Panc1 (cell line): ENCODE measurements around the gene NDUFS6. TPM values are rescaled to one million over a fixed set of nuclear protein-coding genes. Genes with fewer than 3 reads are reported as not detected.

Experiments
- ATAC-seq: fragments of 200-7000 bp; cut with Tn5 transposase; 2 replicates; pipeline ENCODE4 v1.9.1; 2020; ENCODE audit warnings: mild to moderate bottlenecking, moderate library complexity
- BruUV-seq: library from RNA; stranded (reverse); fragments of 400-500 nt; replicated peaks from 2 replicates; lab custom pipeline; 2021; lab: Mats Ljungman, UMichigan
- CTCF ChIA-PET: fragments of 300-600 bp; sonication (Branson Sonifier 250); formaldehyde crosslinking; loops from one replicate; lab custom pipeline; 2022; ENCODE audit warnings: antibody characterized with exemption; lab: Charles Lee
- POLR2A ChIA-PET: fragments of 300-600 bp; sonication (Branson Sonifier 250); formaldehyde crosslinking; loops from one replicate; lab custom pipeline; 2022; ENCODE audit warnings: antibody characterized with exemption; lab: Charles Lee
- DNase-seq: peaks from one replicate; pipeline ENCODE4 v3.0.0-alpha.2; 2010; ENCODE audit warnings: low read depth, low spot score
- H3K27ac ChIP-seq: 2 replicates; pipeline ENCODE4 v1.5.1; 2011; ENCODE audit warnings: mild to moderate bottlenecking, low read length, inconsistent platforms
- H3K27me3 ChIP-seq: fragments of 200-500 bp; sonication (Bioruptor generic); 2 replicates; pipeline ENCODE4 v1.6.0; 2014; ENCODE audit warnings: low read length, inconsistent platforms; ENCODE audit not compliant: control insufficient read depth, insufficient read depth
- H3K36me3 ChIP-seq: fragments of 200-500 bp; sonication (Bioruptor generic); 2 replicates; pipeline ENCODE4 v1.5.1; 2014; ENCODE audit warnings: inconsistent platforms, mild to moderate bottlenecking, low read length, moderate library complexity; ENCODE audit not compliant: control insufficient read depth, insufficient read depth
- H3K4me1 ChIP-seq: 2 replicates; pipeline ENCODE4 v1.5.1; 2011; ENCODE audit warnings: inconsistent platforms, mild to moderate bottlenecking, low read length, moderate library complexity; ENCODE audit not compliant: control insufficient read depth, insufficient read depth
- H3K4me3 ChIP-seq, 2 experiments: 2 replicates each; pipeline ENCODE4 v1.5.1; 2011 to 2012; ENCODE audit warnings: low read depth in 2 of 2, low read length in 2 of 2, mild to moderate bottlenecking in 2 of 2, inconsistent platforms in 1 of 2, moderate library complexity in 1 of 2
- H3K9me3 ChIP-seq: fragments of 200-500 bp; sonication (Bioruptor generic); 2 replicates; pipeline ENCODE4 v1.5.1; 2014; ENCODE audit warnings: low read depth, mild to moderate bottlenecking, inconsistent platforms, low read length, moderate library complexity; ENCODE audit not compliant: control insufficient read depth, insufficient read depth
- CTCF ChIP-seq: fragments of 450-650 bp; IDR thresholded peaks from 2 replicates; pipeline ENCODE4 v1.5.1; 2017; ENCODE audit warnings: mild to moderate bottlenecking
- POLR2AphosphoS5 ChIP-seq: IDR thresholded peaks from 2 replicates; pipeline ENCODE4 v1.6.1; 2012; ENCODE audit warnings: mild to moderate bottlenecking, low read depth, low read length, moderate library complexity
- REST ChIP-seq, 2 experiments: IDR thresholded peaks; 2 replicates each; pipeline ENCODE4 v1.6.1; 2011 to 2012; ENCODE audit warnings: low read depth in 2 of 2, control low read depth in 1 of 2, low read length in 1 of 2, mild to moderate bottlenecking in 1 of 2, moderate library complexity in 1 of 2; ENCODE audit not compliant: insufficient read depth in 1 of 2
- SIN3A ChIP-seq: IDR thresholded peaks from 2 replicates; pipeline ENCODE4 v1.6.1; 2012; ENCODE audit warnings: low read depth, mild to moderate bottlenecking, low read length, moderate library complexity, borderline replicate concordance; ENCODE audit not compliant: insufficient read depth
- TCF7L2 ChIP-seq: IDR thresholded peaks from 2 replicates; pipeline ENCODE4 v1.6.1; 2011; ENCODE audit warnings: mild to moderate bottlenecking, low read depth, low read length, inconsistent platforms
- in situ Hi-C: cut with HindIII; loops from 2 replicates; pipeline ENCODE4 v1.10.0; 2016; ENCODE audit warnings: low sequenced_read_pairs, low pct_unique_long_range_greater_than_20kb
- intact Hi-C: fragments of 100-400 bp; cut with micrococcal nuclease; formaldehyde crosslinking; loops from one replicate; pipeline ENCODE4 v1.10.0; 2022; ENCODE audit not compliant: unreplicated experiment
- total RNA-seq: library from RNA; stranded (reverse); gene quantifications from one replicate; pipeline ENCODE4 v1.2.1, GENCODE V29; 2021; ENCODE audit not compliant: unreplicated experiment

The NDUFS6 gene
- total RNA-seq, 1 experiment from 2014 or later, result 70.6 TPM

- ChIA-PET CTCF (no interaction called here), POLR2A (no interaction called here)
- intact Hi-C loops (no loop called here), in situ Hi-C loops (no loop called here)
- ATAC-seq (no peak), DNase-seq (no peak)
- H3K9me3 ChIP-seq, result no peaks in the 10 kb centered on the region
- H3K4me1 ChIP-seq, result peaks cover 6% of the 10 kb centered on the region
- BruUV-seq, result no TSS peak
- TF ChIP-seq REST (IDR thresholded peaks at IDR 0.05; ENCODE audit: insufficient read depth in 1 of 2, low read depth in 2 of 2, low read length in 1 of 2), result no peak
- TF ChIP-seq SIN3A, result no peak
- no peak for TF ChIP-seq TCF7L2
- no peak for TF ChIP-seq CTCF
- TF ChIP-seq POLR2AphosphoS5, result no peak
- H3K27ac ChIP-seq, result no peak overlapping the region
- H3K36me3 ChIP-seq, result no peaks in the 10 kb centered on the region
- no peak overlapping the region for H3K4me3 ChIP-seq
- H3K27me3 ChIP-seq, result no peaks in the 10 kb centered on the region
Observed at GRCh38 chr5:1785062-1785461, 16.1 kb upstream of the NDUFS6 start.

- ATAC-seq, result no peak
- CTCF ChIA-PET, result no interaction called here
- Histone ChIP-seq H3K27me3 (no peaks in the 10 kb centered on the region), H3K27ac (no peak overlapping the region), H3K4me3 (no peak overlapping the region), H3K4me1 (peaks cover 7% of the 10 kb centered on the region), H3K9me3 (no peaks in the 10 kb centered on the region), H3K36me3 (no peaks in the 10 kb centered on the region)
- intact Hi-C loops (no loop called here), in situ Hi-C loops (no loop called here)
- POLR2A ChIA-PET, result no interaction called here
- TF ChIP-seq REST (IDR thresholded peaks at IDR 0.05; ENCODE audit: insufficient read depth in 1 of 2, low read depth in 2 of 2, low read length in 1 of 2) (no peak), SIN3A (no peak), POLR2AphosphoS5 (no peak), TCF7L2 (no peak), CTCF (no peak)
- no TSS peak for BruUV-seq
- DNase-seq, result no peak
Observed at GRCh38 chr5:1785984-1786383, 15.2 kb upstream of the NDUFS6 start.
